ENCODE results near the gene IGSF11.
"Not testable (repeated sequence)": the region's sequence is repeated elsewhere in the genome, so short reads cannot be mapped to it uniquely, and the experiment has no call there.

The IGSF11 gene

DNA sequence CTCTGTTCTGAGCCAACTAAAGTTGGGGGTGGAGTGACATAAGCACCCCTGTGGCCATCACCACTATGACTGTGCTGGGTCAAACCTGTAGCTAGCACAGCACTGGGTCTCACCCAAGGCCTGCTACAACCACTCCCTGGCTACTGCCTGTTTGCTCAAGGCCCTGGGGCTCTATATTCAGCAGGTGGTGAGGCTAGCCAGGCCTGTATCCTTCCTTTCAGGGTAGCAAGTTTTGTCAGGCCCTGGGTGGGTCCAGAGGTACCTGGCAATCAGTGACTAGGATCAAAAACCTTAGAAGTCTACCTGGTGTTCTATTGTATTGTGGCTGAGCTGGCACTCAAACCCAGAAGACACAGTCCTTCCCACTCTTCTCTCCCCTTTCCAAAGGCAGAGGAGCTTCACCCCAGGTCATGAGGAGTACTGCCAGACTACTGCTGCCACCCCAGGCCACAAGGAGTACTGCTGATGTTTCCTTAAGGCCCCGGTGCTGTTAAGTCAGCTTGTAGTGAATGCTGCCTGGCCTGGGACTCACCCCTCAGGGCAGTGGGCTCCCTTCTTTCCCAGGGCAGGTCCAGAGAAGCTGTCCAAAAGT lies 170.8 kb downstream of the IGSF11 start:
- H3K4me2 ChIP-seq = no peak overlapping the region
- H3K36me3 ChIP-seq = no peaks in the 10 kb centered on the region
- no peaks in the 10 kb centered on the region for H4K20me1 ChIP-seq
- peaks cover 0 to 13% (median under 1%) of the 10 kb centered on the region in 11 experiments; a peak in 3 of 22 replicates for H3K9me3 ChIP-seq (replicated peaks in 1 of 11)
- no peaks in the 10 kb centered on the region for H3K4me1 ChIP-seq
- H3K4me3 ChIP-seq = no peak overlapping the region
- no peaks in the 10 kb centered on the region for H3K27me3 ChIP-seq
- TF ChIP-seq Cebpa-rat (IDR thresholded peaks at IDR 0.05) = no peak
- H3K27ac ChIP-seq = no peak overlapping the region
- H3K9ac ChIP-seq = no peak overlapping the region

GRCh38 chr3:118859950-118860349 lies 174.7 kb downstream of the IGSF11 start:
- no peak overlapping the region for H3K4me3 ChIP-seq
- no peak overlapping the region for H3K27ac ChIP-seq
- no peaks in the 10 kb centered on the region for H3K4me1 ChIP-seq
- H3K9me3 ChIP-seq (replicated peaks in 1 of 11) = peaks cover 15 to 35% (median 21%) of the 10 kb centered on the region in 11 experiments; a peak in 21 of 22 replicates
- TF ChIP-seq Cebpa-rat (IDR thresholded peaks at IDR 0.05) = no peak
- H3K27me3 ChIP-seq = no peaks in the 10 kb centered on the region
- no peak overlapping the region for H3K4me2 ChIP-seq
- no peaks in the 10 kb centered on the region for H3K36me3 ChIP-seq
- no peaks in the 10 kb centered on the region for H4K20me1 ChIP-seq
- no peak overlapping the region for H3K9ac ChIP-seq

DNA sequence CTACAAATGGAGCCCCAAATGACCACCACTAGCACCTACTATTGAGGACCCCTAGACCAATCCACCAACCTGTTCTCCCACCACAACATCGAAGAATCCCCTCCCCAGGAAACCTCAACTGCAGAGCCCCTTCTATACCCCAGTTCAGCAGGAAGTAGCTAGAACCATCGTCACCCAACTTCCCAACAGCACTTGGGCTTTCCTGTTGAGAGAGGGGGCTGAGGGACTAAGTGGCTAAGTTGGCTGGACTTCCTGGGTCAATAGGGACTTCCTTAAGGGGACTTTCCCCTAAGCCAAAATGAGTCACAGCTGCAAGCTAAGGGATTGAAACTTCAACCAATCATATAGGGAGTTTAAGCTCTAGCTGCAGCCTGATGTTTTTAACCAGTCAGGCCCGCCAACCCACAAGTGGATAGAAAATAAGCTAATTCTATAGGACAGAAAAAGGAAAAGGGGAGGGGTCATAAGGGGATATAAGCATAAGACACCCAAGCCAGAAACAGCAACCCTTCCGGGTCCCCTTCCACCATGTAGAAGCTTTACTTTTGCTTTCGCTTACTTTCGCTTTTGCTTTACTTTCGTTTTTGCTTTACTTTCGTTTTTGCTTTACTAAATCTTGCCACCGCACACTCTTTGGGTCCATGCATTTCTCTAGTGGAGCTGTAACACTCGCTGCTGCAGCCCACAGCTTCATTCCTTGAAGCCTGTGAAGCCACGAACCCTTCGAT lies 183.0 kb downstream of the IGSF11 start:
- H3K36me3 ChIP-seq, H4K20me1 ChIP-seq, H3K27me3 ChIP-seq, H3K4me1 ChIP-seq, H3K9ac ChIP-seq, H3K4me3 ChIP-seq, H3K27ac ChIP-seq, H3K4me2 ChIP-seq: not testable (repeated sequence)
- peaks cover 16 to 34% (median 23%) of the 10 kb centered on the region in 11 experiments for H3K9me3 ChIP-seq (replicated peaks in 1 of 11)

DNA sequence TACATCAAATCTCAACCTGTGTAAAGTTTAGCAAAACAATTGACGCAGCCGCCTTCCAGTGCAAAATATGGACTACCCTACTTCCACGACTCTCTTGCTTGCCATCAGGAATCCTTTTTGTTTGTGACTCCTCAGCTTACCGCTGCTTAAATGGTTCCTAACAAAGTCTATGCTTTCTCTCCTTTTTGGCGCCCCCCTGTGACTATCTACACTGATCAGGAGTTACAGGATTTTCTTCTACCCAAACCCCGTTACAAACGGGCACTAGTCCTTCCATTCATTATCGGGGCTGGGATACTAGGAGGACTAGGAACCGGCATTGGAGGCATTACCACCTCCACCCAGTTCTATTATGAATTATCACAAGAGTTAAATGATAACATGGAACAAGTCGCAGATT lies 184.0 kb downstream of the IGSF11 start:
- H4K20me1 ChIP-seq = no peaks in the 10 kb centered on the region
- no peak overlapping the region for H3K27ac ChIP-seq
- H3K4me1 ChIP-seq = no peaks in the 10 kb centered on the region
- H3K4me3 ChIP-seq = no peak overlapping the region
- H3K36me3 ChIP-seq = no peaks in the 10 kb centered on the region
- H3K9ac ChIP-seq = no peak overlapping the region
- TF ChIP-seq Cebpa-rat (IDR thresholded peaks at IDR 0.05) = no peak
- H3K9me3 ChIP-seq (replicated peaks in 1 of 11) = peaks cover 16 to 35% (median 24%) of the 10 kb centered on the region in 11 experiments
- H3K4me2 ChIP-seq = no peak overlapping the region
- no peaks in the 10 kb centered on the region for H3K27me3 ChIP-seq
